ENCODE measurements around the gene PRR5L. TPM values are rescaled to one million over a fixed set of nuclear protein-coding genes. Genes with fewer than 3 reads are reported as not detected.

The PRR5L gene
- total and polyA plus RNA-seq, 7 donors, result 3.3 to 105 (median 11.9) TPM

GRCh38 chr11:36274414-36274813 lies 21.7 kb upstream of the PRR5L start:
- TF ChIP-seq EP300 (IDR thresholded peaks at IDR 0.05) (no peak), CTCF (IDR thresholded peaks at IDR 0.05) (no peak), POLR2A (IDR thresholded peaks at IDR 0.05) (no peak), POLR2AphosphoS5 (IDR thresholded peaks at IDR 0.05) (no peak)
- intact Hi-C loops (cut with DNase I), result no loop called here
- WGBS, 2 donors, result 96 to 97% methylated on average over 7 of the region's 7 CpGs
- Histone ChIP-seq H3K27me3 (no peaks in the 10 kb centered on the region), H3K36me3 (peaks cover 25 to 84% (median 45%) of the 10 kb centered on the region in 4 donors), H3K27ac (no peak overlapping the region), H3K4me3 (no peak overlapping the region), H3K4me1 (no peaks in the 10 kb centered on the region), H3K9me3 (no peaks in the 10 kb centered on the region)
- DNase-seq, result no peak

- no peaks in the 10 kb centered on the region for H3K9me3 ChIP-seq
- no peak for TF ChIP-seq CTCF (IDR thresholded peaks at IDR 0.05)
- TF ChIP-seq EP300 (IDR thresholded peaks at IDR 0.05), result no peak
- no peak for TF ChIP-seq POLR2AphosphoS5 (IDR thresholded peaks at IDR 0.05)
- no peak for TF ChIP-seq POLR2A (IDR thresholded peaks at IDR 0.05)
- peaks cover 24 to 67% (median 30%) of the 10 kb centered on the region in 4 donors for H3K36me3 ChIP-seq
- 86 to 87% methylated on average over 13 of the region's 13 CpGs for WGBS, 2 donors
- no peak for DNase-seq
- H3K4me1 ChIP-seq, result no peaks in the 10 kb centered on the region
- intact Hi-C loops (cut with DNase I), result no loop called here
- no peak overlapping the region for H3K4me3 ChIP-seq
- H3K27ac ChIP-seq, result no peak overlapping the region
- no peaks in the 10 kb centered on the region for H3K27me3 ChIP-seq
Observed at GRCh38 chr11:36278531-36279282, 17.4 kb upstream of the PRR5L start.

- H3K4me1 ChIP-seq, result no peaks in the 10 kb centered on the region
- no peak overlapping the region for H3K4me3 ChIP-seq
- no peaks in the 10 kb centered on the region for H3K27me3 ChIP-seq
- H3K36me3 ChIP-seq, result peaks cover 8 to 48% (median 14%) of the 10 kb centered on the region in 4 donors
- no peak for TF ChIP-seq POLR2A (IDR thresholded peaks at IDR 0.05)
- TF ChIP-seq EP300 (IDR thresholded peaks at IDR 0.05), result no peak
- TF ChIP-seq POLR2AphosphoS5 (IDR thresholded peaks at IDR 0.05), result no peak
- TF ChIP-seq CTCF (IDR thresholded peaks at IDR 0.05), result no peak
- no peak for DNase-seq
- 66 to 80% methylated on average over 1 of the region's 1 CpG for WGBS, 2 donors
- intact Hi-C loops (cut with DNase I), result no loop called here
- H3K9me3 ChIP-seq, result no peaks in the 10 kb centered on the region
- no peak overlapping the region for H3K27ac ChIP-seq
Observed at GRCh38 chr11:36280531-36280930, 15.6 kb upstream of the PRR5L start.

- no peaks in the 10 kb centered on the region for H3K4me1 ChIP-seq
- H3K27me3 ChIP-seq, result no peaks in the 10 kb centered on the region
- H3K4me3 ChIP-seq, result no peak overlapping the region
- H3K27ac ChIP-seq, result no peak overlapping the region
- H3K9me3 ChIP-seq, result no peaks in the 10 kb centered on the region
- H3K36me3 ChIP-seq, result peaks cover 0 to 35% (median 12%) of the 10 kb centered on the region in 4 donors
- no peak for TF ChIP-seq CTCF (IDR thresholded peaks at IDR 0.05)
- TF ChIP-seq EP300 (IDR thresholded peaks at IDR 0.05), result no peak
- TF ChIP-seq POLR2A (IDR thresholded peaks at IDR 0.05), result no peak
- TF ChIP-seq POLR2AphosphoS5 (IDR thresholded peaks at IDR 0.05), result no peak
- intact Hi-C loops (cut with DNase I), result no loop called here
- DNase-seq, result no peak
- WGBS, 2 donors, result 85 to 97% methylated on average over 4 of the region's 4 CpGs
Observed at GRCh38 chr11:36281850-36282249, 14.2 kb upstream of the PRR5L start.

Data from sigmoid colon (tissue), 7 donors.